H4 (cell line): ENCODE results near the gene R3HDM4. TPM values are rescaled to one million over a fixed set of nuclear protein-coding genes. Genes with fewer than 3 reads are reported as not detected.
"Not testable (repeated sequence)": the region's sequence is repeated elsewhere in the genome, so short reads cannot be mapped to it uniquely, and the experiment has no call there.

ENCODE experiments used
- DNase-seq: peaks from one replicate; pipeline ENCODE4 v3.0.0-alpha.2; 2015; ENCODE audit warnings: low spot score
- total RNA-seq: library from RNA; depleted of rRNA; stranded (reverse); fragments of >200 nt; shearing (Covaris generic); gene quantifications from 2 replicates; pipeline ENCODE4 v1.2.3, GENCODE V29; 2014; rRNA removed

R3HDM4 gene
- total RNA-seq: 20.3 and 26.8 TPM in 2 replicates

GRCh38 chr19:913080-913748 lies at the start of gene R3HDM4:
R3HDM4 (minus strand) TSS chr19:913219; CDS start chr19:913157, 62 bp downstream.
- no peak for DNase-seq

- DNase-seq: peak; percentile 65
These were observed 49.0 kb upstream of the R3HDM4 start for GRCh38 chr19:961866-962620.

GRCh38 chr19:960601-960938 lies 47.6 kb upstream of the R3HDM4 start:
- DNase-seq: no peak

- DNase-seq: no peak
These were observed 47.0 kb upstream of the R3HDM4 start for GRCh38 chr19:960020-960419.

GRCh38 chr19:958967-959855 lies 46.2 kb upstream of the R3HDM4 start:
- no peak for DNase-seq

- DNase-seq: not testable (repeated sequence)
These were observed 44.6 kb upstream of the R3HDM4 start for GRCh38 chr19:957578-957977.

GRCh38 chr19:956766-957440 lies 43.9 kb upstream of the R3HDM4 start:
- no peak for DNase-seq

GRCh38 chr19:955803-956765 lies 43.1 kb upstream of the R3HDM4 start:
- no peak for DNase-seq

- no peak for DNase-seq
These were observed 41.9 kb upstream of the R3HDM4 start for GRCh38 chr19:954672-955494.

GRCh38 chr19:954272-954671 lies 41.3 kb upstream of the R3HDM4 start:
- DNase-seq: no peak

GRCh38 chr19:953445-954271 lies 40.6 kb upstream of the R3HDM4 start:
- no peak for DNase-seq

GRCh38 chr19:952680-953444 lies 39.8 kb upstream of the R3HDM4 start:
- DNase-seq: no peak

- no peak for DNase-seq
These were observed 39.1 kb upstream of the R3HDM4 start for GRCh38 chr19:952049-952679.

- no peak for DNase-seq
These were observed 37.5 kb upstream of the R3HDM4 start for GRCh38 chr19:950352-951066.

- DNase-seq: no peak
These were observed 36.0 kb upstream of the R3HDM4 start for GRCh38 chr19:948842-949496.
